ENCODE results near the gene EMB. TPM values are rescaled to one million over a fixed set of nuclear protein-coding genes. Genes with fewer than 3 reads are reported as not detected.
"Not testable (repeated sequence)": the region's sequence is repeated elsewhere in the genome, so short reads cannot be mapped to it uniquely, and the experiment has no call there.

Gene EMB
- total RNA-seq, 3 donors from 2014 or later = 9.2 to 32.6 (median 24.1) TPM

DNA sequence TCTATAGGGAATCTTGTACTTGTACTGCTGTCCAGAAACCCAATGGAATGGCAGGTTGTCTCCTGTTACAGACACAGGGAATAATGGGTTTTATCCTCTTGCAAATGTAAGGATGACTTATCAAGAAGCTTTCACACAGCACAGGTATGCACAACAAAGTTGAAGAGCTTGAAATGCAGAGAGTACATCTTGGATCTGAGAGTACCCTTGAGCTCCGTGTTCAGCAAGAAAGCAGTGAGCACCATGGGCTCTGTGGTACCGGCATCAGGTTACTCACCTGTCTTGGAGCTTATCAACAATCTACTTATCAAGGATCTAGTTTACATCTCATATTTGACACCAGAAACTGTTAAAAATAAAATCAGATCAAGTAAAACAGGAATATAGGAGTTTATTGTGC, 22.0 kb upstream of the EMB start:
- DNase-seq (ENCODE audit: low spot score in 2 of 2) = no peak
- H3K27ac ChIP-seq = no peak overlapping the region
- H3K27me3 ChIP-seq = no peaks in the 10 kb centered on the region
- TF ChIP-seq POLR2A (IDR thresholded peaks at IDR 0.05) (no peak), POLR2AphosphoS5 (IDR thresholded peaks at IDR 0.05) (no peak)
- TF ChIP-seq, protein P1, sequence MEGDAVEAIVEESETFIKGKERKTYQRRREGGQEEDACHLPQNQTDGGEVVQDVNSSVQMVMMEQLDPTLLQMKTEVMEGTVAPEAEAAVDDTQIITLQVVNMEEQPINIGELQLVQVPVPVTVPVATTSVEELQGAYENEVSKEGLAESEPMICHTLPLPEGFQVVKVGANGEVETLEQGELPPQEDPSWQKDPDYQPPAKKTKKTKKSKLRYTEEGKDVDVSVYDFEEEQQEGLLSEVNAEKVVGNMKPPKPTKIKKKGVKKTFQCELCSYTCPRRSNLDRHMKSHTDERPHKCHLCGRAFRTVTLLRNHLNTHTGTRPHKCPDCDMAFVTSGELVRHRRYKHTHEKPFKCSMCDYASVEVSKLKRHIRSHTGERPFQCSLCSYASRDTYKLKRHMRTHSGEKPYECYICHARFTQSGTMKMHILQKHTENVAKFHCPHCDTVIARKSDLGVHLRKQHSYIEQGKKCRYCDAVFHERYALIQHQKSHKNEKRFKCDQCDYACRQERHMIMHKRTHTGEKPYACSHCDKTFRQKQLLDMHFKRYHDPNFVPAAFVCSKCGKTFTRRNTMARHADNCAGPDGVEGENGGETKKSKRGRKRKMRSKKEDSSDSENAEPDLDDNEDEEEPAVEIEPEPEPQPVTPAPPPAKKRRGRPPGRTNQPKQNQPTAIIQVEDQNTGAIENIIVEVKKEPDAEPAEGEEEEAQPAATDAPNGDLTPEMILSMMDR (IDR thresholded peaks at IDR 0.05) = no peak
- intact Hi-C loops (cut with DNase I; ENCODE audit: low total_unique reads) = no loop called here
- no peak overlapping the region for H3K4me3 ChIP-seq
- H3K36me3 ChIP-seq = no peaks in the 10 kb centered on the region
- H3K4me1 ChIP-seq = no peaks in the 10 kb centered on the region
- peaks cover 0 to 4% of the 10 kb centered on the region in 2 donors for H3K9me3 ChIP-seq

DNA sequence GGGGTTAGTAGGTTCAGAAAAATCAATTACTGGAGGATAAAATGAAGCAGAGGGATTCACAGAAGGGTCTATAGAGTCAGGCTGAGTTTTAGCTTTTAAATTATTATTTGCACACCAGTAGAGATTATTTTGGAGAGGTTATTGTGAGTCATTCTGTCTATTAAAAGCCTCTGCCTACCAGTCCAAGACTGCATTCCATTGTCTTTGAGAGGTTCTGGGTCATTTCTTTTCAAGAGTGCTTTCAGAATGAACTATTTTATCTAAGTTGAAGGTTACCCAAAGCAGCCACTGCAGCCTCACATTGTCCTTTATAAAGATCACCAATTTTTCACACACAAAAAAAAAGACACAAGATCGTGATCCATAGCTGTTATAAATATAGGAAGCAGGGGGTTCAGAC, 21.5 kb upstream of the EMB start:
- H3K9me3 ChIP-seq; H3K36me3 ChIP-seq; H3K27ac ChIP-seq; DNase-seq (ENCODE audit: low spot score in 2 of 2); H3K27me3 ChIP-seq; H3K4me1 ChIP-seq; H3K4me3 ChIP-seq; intact Hi-C loops (cut with DNase I; ENCODE audit: low total_unique reads): not testable (repeated sequence)

DNA sequence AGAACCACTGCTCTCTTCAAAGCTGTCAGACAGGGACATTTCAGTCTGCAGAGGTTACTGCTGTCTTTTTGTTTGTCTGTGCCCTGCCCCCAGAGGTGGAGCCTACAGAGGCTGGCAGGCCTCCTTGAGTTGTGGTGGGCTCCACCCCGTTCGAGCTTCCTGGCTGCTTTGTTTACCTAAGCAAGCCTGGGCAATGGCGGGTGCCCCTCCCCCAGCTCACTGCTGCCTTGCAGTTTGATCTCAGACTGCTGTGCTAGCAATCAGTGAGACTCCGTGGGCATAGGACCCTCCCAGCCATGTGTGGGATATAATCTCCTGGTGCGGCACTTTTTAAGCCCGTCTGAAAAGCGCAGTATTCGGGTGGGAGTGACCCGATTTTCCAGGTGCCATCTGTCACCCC, 17.3 kb upstream of the EMB start:
- H3K27ac ChIP-seq; H3K36me3 ChIP-seq; DNase-seq (ENCODE audit: low spot score in 2 of 2); H3K4me1 ChIP-seq; H3K27me3 ChIP-seq; intact Hi-C loops (cut with DNase I; ENCODE audit: low total_unique reads); H3K4me3 ChIP-seq; H3K9me3 ChIP-seq: not testable (repeated sequence)

DNA sequence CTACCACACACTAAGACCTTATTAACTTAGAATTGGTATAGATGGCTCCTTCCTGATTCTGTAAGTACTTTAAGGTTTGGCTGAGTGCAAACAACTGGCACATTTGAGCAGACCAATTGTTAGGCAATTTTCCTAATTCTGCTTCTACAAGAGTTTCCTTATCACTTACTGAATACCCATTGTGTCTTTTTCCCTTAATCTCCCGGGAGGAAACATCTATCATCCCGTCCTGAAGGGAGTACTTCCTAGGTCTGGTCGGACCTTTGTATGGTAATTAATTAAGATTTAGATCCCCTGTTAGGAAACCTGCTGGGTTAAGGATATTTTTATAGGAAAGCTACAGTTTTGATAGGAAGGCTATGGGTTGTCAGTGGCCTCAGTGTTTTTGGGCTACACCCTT, 8.2 kb upstream of the EMB start:
- H3K4me1 ChIP-seq; intact Hi-C loops (cut with DNase I; ENCODE audit: low total_unique reads); H3K9me3 ChIP-seq; DNase-seq (ENCODE audit: low spot score in 2 of 2); H3K4me3 ChIP-seq; H3K27me3 ChIP-seq; H3K36me3 ChIP-seq; H3K27ac ChIP-seq: not testable (repeated sequence)

DNA sequence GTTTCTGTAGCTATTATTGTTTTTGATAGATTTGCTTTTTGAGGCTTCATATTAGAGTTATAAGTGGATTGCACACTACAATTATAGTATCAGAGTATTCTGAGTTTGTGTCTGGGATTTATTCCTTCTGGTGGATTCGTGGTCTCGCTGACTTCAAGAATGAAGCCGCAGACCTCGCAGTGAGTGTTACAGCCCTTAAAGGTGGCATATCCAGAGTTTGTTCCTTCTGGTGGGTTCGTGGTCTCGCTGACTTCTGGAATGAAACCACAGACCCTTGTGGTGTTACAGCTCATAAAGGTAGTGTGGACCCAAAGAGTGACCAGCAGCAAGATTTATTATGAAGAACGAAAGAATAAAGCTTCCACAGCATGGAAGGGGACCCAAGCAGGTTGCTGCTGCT, 6.9 kb upstream of the EMB start:
- Histone ChIP-seq H3K4me3 (no peak overlapping the region), H3K9me3 (no peaks in the 10 kb centered on the region), H3K4me1 (no peaks in the 10 kb centered on the region), H3K36me3 (no peaks in the 10 kb centered on the region), H3K27ac (no peak overlapping the region), H3K27me3 (no peaks in the 10 kb centered on the region)
- DNase-seq (ENCODE audit: low spot score in 2 of 2) = no peak
- no peak for TF ChIP-seq POLR2A (IDR thresholded peaks at IDR 0.05)
- TF ChIP-seq, protein P1 (IDR thresholded peaks at IDR 0.05) = no peak
- no peak for TF ChIP-seq POLR2AphosphoS5 (IDR thresholded peaks at IDR 0.05)
- intact Hi-C loops (cut with DNase I; ENCODE audit: low total_unique reads) = no loop called here

DNA sequence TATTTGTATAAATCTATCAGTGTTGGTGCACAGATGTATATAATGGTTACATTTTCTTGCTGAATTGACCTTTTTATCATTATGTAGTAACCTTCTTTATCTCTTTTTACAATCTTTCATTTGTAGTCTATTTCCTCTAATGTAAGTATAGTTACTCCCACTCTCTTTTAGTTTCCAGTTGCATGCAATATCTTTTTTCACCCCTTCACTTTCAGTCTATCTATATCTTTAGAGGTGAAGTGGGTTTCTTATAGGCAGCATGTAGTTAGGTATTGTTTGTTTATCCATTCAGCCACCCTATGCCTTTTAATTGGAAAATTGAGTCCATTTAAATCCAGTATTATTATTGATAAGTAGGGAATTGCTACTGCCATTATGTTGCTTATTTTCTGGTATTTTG, 6.1 kb upstream of the EMB start:
- intact Hi-C loops (cut with DNase I; ENCODE audit: low total_unique reads) = no loop called here
- Histone ChIP-seq H3K27ac (no peak overlapping the region), H3K36me3 (no peaks in the 10 kb centered on the region), H3K27me3 (no peaks in the 10 kb centered on the region), H3K4me1 (no peaks in the 10 kb centered on the region), H3K4me3 (no peak overlapping the region), H3K9me3 (no peaks in the 10 kb centered on the region)
- DNase-seq (ENCODE audit: low spot score in 2 of 2) = no peak
- TF ChIP-seq POLR2AphosphoS5 (IDR thresholded peaks at IDR 0.05) (no peak), POLR2A (IDR thresholded peaks at IDR 0.05) (no peak)
- TF ChIP-seq, protein P1 (IDR thresholded peaks at IDR 0.05) = no peak

DNA sequence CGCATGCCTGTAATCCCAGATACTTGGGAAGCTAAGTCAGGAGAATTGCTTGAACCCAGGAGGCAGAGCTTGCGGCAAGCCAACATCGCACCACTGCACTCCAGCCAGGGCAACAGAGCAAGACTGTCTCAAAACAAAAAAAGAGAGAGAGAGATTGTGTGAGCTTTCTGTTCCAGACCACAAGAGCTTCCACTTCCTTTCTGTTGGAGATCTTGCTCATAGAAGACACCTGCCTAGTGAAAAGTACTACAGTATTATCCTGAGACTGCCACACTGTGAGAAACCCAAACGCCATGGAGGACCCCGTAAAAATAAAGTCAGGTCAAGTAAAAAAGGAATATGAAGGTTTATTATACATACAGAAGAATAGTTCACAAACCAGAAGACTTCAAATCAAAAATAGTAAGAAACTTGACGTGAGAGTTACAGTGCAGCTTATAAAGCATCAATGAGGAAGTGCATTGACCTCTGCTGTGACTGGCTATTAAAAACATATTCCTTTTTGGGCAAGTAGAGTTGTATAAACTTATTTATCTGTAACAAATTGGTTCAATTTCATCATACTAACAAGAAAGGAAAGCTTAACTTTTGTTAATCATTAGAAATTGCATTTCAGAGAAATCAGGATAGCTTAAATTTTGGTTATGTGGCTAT, 4.3 kb upstream of the EMB start:
- DNase-seq (ENCODE audit: low spot score in 2 of 2) = no peak
- Histone ChIP-seq H3K4me1 (no peaks in the 10 kb centered on the region), H3K4me3 (no peak overlapping the region), H3K27ac (no peak overlapping the region), H3K27me3 (no peaks in the 10 kb centered on the region), H3K36me3 (no peaks in the 10 kb centered on the region), H3K9me3 (no peaks in the 10 kb centered on the region)
- TF ChIP-seq, protein P1 (IDR thresholded peaks at IDR 0.05) = no peak
- no peak for TF ChIP-seq POLR2AphosphoS5 (IDR thresholded peaks at IDR 0.05)
- intact Hi-C loops (cut with DNase I; ENCODE audit: low total_unique reads) = no loop called here

DNA sequence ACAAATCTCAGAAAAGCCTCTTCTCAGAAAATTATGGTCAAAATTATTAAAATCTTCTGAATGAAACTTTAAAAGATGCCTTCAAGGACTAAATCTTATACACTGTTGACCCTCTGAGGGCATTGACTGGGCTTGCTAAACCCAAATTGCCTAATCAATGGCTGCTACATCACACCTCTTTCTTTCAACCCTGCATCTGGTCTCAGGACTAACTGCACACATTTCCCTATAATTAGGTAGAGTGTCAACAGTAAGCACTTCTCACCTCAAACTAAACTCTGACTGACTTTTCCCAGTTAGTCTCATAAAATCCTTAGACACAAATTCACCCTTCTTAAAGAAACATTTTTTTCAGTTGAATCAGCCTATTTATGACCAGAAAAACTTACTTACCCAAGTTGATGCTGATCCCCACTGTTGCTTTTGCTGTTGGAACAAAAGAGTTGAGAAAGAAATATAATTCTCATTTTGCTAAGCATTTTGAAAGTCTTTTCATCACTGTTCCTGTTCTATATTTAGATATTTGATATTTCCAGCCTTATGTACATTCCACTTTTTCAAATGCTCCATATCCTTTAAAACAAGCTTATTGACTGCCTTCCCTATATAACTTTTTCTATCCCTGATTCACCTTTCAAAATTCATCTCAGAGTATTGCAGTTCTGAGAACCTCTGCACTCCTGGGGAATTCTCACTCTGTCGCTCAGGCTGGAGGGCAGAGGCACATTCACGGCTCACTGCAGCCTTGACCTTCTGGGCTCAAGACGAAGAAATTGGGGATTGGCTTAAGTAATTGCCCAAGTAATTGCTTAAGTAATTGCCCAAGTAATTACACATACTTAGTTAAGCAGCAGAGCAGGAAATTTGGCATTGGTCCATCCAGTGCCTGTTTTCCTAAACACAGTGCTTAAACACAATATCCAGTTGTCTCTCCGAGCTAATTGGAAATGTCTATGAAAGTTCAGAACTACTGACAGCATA, 1.8 kb upstream of the EMB start:
- H3K36me3 ChIP-seq; H3K27ac ChIP-seq; H3K9me3 ChIP-seq; DNase-seq (ENCODE audit: low spot score in 2 of 2); H3K27me3 ChIP-seq; H3K4me3 ChIP-seq; intact Hi-C loops (cut with DNase I; ENCODE audit: low total_unique reads); H3K4me1 ChIP-seq: not testable (repeated sequence)
